Measurements from ENCODE around the gene KCTD15. TPM values are rescaled to one million over a fixed set of nuclear protein-coding genes. Genes with fewer than 3 reads are reported as not detected.

The KCTD15 gene
- total and polyA plus RNA-seq, 3 experiments from 2014 or later: 0.28 to 4.1 (median 3.6) TPM

DNA sequence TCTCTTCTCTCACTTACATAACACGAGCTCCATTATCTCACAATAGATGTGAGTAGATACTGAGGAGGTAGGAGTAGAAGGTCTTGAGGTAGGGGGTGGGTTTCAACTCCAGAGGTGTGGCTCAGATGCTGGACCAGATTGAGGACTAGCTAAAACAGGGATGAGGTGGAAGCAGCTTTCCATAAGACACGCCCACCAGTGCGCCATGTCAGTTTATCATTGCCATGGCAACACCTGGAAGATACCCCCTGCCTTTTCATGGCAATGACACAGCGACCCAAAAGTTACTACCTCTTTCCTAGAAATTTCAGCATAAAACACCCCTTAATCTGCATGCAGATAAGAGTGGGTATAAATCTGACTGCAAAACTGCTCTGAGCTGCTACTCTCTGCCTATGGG, 44.1 kb downstream of the KCTD15 start:
- Mint-ChIP-seq H3K4me3 (peak overlapping the region in 1 of 7 donors; percentile 11), H3K27me3 (peaks cover 14 to 49% of the 10 kb centered on the region in 2 donors), H3K36me3 (no peaks in the 10 kb centered on the region), H3K9me3 (peaks cover 0 to 8% (median 0%) of the 10 kb centered on the region in 5 donors), H3K27ac (peak overlapping the region in 1 of 8 donors; percentile 21), H3K4me1 (no peaks in the 10 kb centered on the region)
- Histone ChIP-seq H3K4me1 (ENCODE audit: insufficient read depth, low read length) (no peaks in the 10 kb centered on the region), H3K36me3 (ENCODE audit: insufficient read depth, low read length) (no peaks in the 10 kb centered on the region), H3K27me3 (ENCODE audit: insufficient read depth, low read length, poor library complexity, severe bottlenecking) (no peaks in the 10 kb centered on the region), H3K9me3 (ENCODE audit: low read length) (no peaks in the 10 kb centered on the region), H3K27ac (ENCODE audit: low read depth, low read length) (no peak overlapping the region), H3K4me3 (ENCODE audit: low read length) (no peak overlapping the region)
- ChIA-PET CTCF (interaction anchor here (1.0 kb wide), 1 partner anchor 62 kb away, joined by 3 read pairs; no protein-coding TSS in a partner anchor), POLR2A (no interaction called here)
- DNase-seq: no peak

DNA sequence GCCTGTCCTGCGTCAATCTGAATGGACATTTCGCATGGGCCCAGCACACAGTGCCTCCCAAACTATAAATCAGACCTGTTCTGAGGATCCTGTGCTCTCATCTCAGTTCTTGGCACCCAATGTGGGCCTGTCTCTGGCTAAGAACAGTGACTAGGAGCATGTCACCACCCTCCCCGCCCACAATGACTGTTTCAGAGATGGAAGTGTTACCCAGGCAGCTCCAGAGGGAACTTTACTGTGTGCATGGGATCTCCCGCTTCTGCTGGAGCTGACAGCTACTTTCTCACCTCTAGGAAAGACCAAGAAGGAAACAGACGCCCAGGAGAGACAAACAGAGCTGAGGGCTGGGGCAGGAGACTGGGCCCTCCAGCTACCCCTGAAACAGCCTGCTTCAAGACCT, 45.0 kb downstream of the KCTD15 start:
- CTCF ChIA-PET: interaction anchor here (0.9 to 1.0 kb wide), 2 partner anchors 14 to 63 kb away, joined by 3 read pairs; no protein-coding TSS in a partner anchor
- no peaks in the 10 kb centered on the region for H3K4me1 Mint-ChIP-seq
- H3K36me3 ChIP-seq (ENCODE audit: insufficient read depth, low read length): no peaks in the 10 kb centered on the region

DNA sequence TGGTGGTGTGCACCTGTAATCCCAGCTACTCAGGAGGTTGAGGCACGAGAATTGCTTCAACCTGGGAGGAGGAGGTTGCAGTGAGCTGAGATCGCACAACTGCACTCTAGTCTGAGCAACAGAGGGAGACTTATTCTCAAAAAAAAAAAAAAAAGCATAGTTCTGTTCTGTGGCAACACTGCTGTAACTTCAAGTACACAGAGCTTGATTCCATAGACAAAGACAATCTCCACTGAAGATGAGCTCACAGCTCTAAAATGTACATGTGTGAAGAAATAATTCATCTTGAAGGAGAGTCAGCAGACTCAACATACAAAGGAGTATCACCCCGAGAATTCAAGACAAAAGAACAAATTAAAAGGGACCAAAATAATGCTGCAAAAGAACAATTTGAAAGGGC, 47.8 kb downstream of the KCTD15 start:
- DNase-seq: no peak
- Mint-ChIP-seq H3K36me3 (peaks cover 0 to 3% (median 0%) of the 10 kb centered on the region in 3 donors), H3K4me3 (no peak overlapping the region), H3K4me1 (no peaks in the 10 kb centered on the region), H3K9me3 (peaks cover 0 to 8% (median 2%) of the 10 kb centered on the region in 5 donors), H3K27ac (no peak overlapping the region), H3K27me3 (peaks cover 17 to 45% of the 10 kb centered on the region in 2 donors)
- H3K4me3 ChIP-seq (ENCODE audit: low read length): no peak overlapping the region
- H3K36me3 ChIP-seq (ENCODE audit: insufficient read depth, low read length): no peaks in the 10 kb centered on the region
- no peaks in the 10 kb centered on the region for H3K4me1 ChIP-seq (ENCODE audit: insufficient read depth, low read length)
- H3K27ac ChIP-seq (ENCODE audit: low read depth, low read length): no peak overlapping the region
- ChIA-PET POLR2A (no interaction called here), CTCF (no interaction called here)
- H3K27me3 ChIP-seq (ENCODE audit: insufficient read depth, low read length, poor library complexity, severe bottlenecking): no peaks in the 10 kb centered on the region
- H3K9me3 ChIP-seq (ENCODE audit: low read length): no peaks in the 10 kb centered on the region

More for the DNA sequence above, 45.0 kb downstream of the KCTD15 start:
- Histone ChIP-seq H3K27me3 (ENCODE audit: insufficient read depth, low read length, poor library complexity, severe bottlenecking) (no peaks in the 10 kb centered on the region), H3K4me3 (ENCODE audit: low read length) (no peak overlapping the region), H3K9me3 (ENCODE audit: low read length) (no peaks in the 10 kb centered on the region), H3K27ac (ENCODE audit: low read depth, low read length) (no peak overlapping the region), H3K4me1 (ENCODE audit: insufficient read depth, low read length) (no peaks in the 10 kb centered on the region)
- Mint-ChIP-seq H3K4me3 (no peak overlapping the region), H3K9me3 (peaks cover 0 to 8% (median 0%) of the 10 kb centered on the region in 5 donors), H3K27me3 (peaks cover 14 to 49% of the 10 kb centered on the region in 2 donors), H3K36me3 (no peaks in the 10 kb centered on the region), H3K27ac (no peak overlapping the region)
- POLR2A ChIA-PET: no interaction called here
- DNase-seq: no peak

DNA sequence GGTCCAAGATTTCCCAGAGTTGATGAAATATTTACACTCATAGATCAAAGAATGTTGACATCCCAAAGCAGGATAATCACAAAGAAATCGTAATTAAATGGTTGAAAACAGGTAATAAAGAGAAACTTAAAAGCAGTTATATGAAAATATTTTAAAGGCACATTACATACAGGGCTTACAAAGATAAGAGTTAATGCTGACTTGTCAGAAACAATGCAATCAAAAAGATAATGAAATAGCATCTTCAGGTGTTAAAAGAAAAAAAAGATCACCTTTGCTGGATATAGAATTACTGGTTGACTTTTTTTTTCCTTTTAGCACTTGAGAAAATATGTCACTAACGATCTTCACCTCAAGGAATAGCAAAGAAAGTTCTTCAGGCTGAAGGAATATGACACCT, 48.8 kb downstream of the KCTD15 start:
- no peaks in the 10 kb centered on the region for H3K36me3 ChIP-seq (ENCODE audit: insufficient read depth, low read length)
- no peak overlapping the region for H3K4me3 ChIP-seq (ENCODE audit: low read length)
- H3K27ac Mint-ChIP-seq: no peak overlapping the region
- no peaks in the 10 kb centered on the region for H3K4me1 Mint-ChIP-seq
- POLR2A ChIA-PET: no interaction called here
- H3K9me3 Mint-ChIP-seq: peaks cover 3 to 13% (median 8%) of the 10 kb centered on the region in 5 donors
- no peak for DNase-seq
- no peaks in the 10 kb centered on the region for H3K9me3 ChIP-seq (ENCODE audit: low read length)
- no peaks in the 10 kb centered on the region for H3K4me1 ChIP-seq (ENCODE audit: insufficient read depth, low read length)
- no peak overlapping the region for H3K4me3 Mint-ChIP-seq
- peaks cover 17 to 40% of the 10 kb centered on the region in 2 donors for H3K27me3 Mint-ChIP-seq
- CTCF ChIA-PET: no interaction called here
- no peaks in the 10 kb centered on the region for H3K27me3 ChIP-seq (ENCODE audit: insufficient read depth, low read length, poor library complexity, severe bottlenecking)
- H3K36me3 Mint-ChIP-seq: peaks cover 0 to 7% (median 0%) of the 10 kb centered on the region in 3 donors
- H3K27ac ChIP-seq (ENCODE audit: low read depth, low read length): no peak overlapping the region

DNA sequence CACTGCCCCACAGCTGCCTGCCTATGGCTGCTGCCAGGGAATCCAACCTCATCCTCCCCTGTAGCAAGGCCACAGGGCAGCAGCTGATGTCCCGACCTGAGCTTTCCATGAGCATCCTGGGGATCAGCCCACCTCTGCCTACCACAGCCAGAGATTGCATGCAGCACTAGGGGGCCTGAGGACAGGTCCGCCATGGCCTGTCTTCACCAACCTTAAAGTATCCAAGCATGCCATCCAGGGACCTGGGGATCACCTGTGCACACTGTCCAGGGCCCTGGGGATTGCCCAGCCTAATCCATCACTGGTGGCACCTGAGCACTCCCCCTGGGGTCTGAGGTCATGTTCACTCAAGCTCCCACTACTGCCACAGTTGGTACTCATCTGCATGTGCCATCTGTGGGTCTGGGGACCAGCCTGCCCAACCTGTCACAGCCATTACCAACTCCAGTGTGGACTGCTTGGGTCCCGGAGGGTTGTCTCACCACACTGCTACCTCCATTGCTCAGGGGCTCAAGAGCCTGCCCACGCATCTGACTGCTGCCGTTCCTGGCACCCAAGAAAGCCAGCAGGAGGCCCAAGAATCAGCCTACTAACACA, 53.0 kb downstream of the KCTD15 start:
- no peak for DNase-seq
- Mint-ChIP-seq H3K9me3 (peaks cover 12 to 27% (median 17%) of the 10 kb centered on the region in 5 donors), H3K27ac (no peak overlapping the region), H3K4me1 (no peaks in the 10 kb centered on the region), H3K27me3 (peaks cover 16 to 20% of the 10 kb centered on the region in 2 donors), H3K36me3 (peaks cover 0 to 13% (median 0%) of the 10 kb centered on the region in 3 donors), H3K4me3 (no peak overlapping the region)
- H3K36me3 ChIP-seq (ENCODE audit: insufficient read depth, low read length): no peaks in the 10 kb centered on the region
- H3K27me3 ChIP-seq (ENCODE audit: insufficient read depth, low read length, poor library complexity, severe bottlenecking): no peaks in the 10 kb centered on the region
- H3K9me3 ChIP-seq (ENCODE audit: low read length): no peaks in the 10 kb centered on the region
- ChIA-PET CTCF (no interaction called here), POLR2A (no interaction called here)
- no peaks in the 10 kb centered on the region for H3K4me1 ChIP-seq (ENCODE audit: insufficient read depth, low read length)
- no peak overlapping the region for H3K4me3 ChIP-seq (ENCODE audit: low read length)
- H3K27ac ChIP-seq (ENCODE audit: low read depth, low read length): no peak overlapping the region

DNA sequence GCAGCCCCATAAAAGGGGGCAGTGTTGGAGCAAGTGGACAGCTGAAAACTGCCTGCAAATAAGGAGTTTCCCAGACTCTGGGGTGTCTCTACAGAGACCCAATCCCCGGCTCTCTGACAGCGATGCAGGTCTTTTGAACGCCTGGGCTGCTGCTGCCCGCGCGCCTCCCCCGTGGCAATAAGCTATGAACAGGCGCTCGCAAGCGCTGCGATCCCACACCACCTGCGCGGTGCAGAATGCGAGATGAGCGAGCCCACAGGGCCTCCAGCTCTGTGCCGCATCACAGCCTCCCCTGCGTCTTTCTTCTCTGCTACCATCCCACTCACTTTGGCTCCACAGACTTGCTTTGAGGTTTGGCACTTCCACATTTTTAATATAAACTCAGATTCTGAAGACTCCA, 62.3 kb downstream of the KCTD15 start:
- H3K4me3 Mint-ChIP-seq: no peak overlapping the region
- Histone ChIP-seq H3K4me3 (ENCODE audit: low read length) (no peak overlapping the region), H3K9me3 (ENCODE audit: low read length) (no peaks in the 10 kb centered on the region), H3K27ac (ENCODE audit: low read depth, low read length) (no peak overlapping the region), H3K4me1 (ENCODE audit: insufficient read depth, low read length) (no peaks in the 10 kb centered on the region), H3K36me3 (ENCODE audit: insufficient read depth, low read length) (no peaks in the 10 kb centered on the region), H3K27me3 (ENCODE audit: insufficient read depth, low read length, poor library complexity, severe bottlenecking) (no peaks in the 10 kb centered on the region)
- no peak for DNase-seq
- POLR2A ChIA-PET: no interaction called here
- H3K27ac Mint-ChIP-seq: no peak overlapping the region
- H3K4me1 Mint-ChIP-seq: no peaks in the 10 kb centered on the region
- H3K36me3 Mint-ChIP-seq: no peaks in the 10 kb centered on the region
- CTCF ChIA-PET: no interaction called here
- H3K9me3 Mint-ChIP-seq: peaks cover 0 to 4% (median 0%) of the 10 kb centered on the region in 5 donors
- peaks cover 2 to 5% of the 10 kb centered on the region in 2 donors for H3K27me3 Mint-ChIP-seq

DNA sequence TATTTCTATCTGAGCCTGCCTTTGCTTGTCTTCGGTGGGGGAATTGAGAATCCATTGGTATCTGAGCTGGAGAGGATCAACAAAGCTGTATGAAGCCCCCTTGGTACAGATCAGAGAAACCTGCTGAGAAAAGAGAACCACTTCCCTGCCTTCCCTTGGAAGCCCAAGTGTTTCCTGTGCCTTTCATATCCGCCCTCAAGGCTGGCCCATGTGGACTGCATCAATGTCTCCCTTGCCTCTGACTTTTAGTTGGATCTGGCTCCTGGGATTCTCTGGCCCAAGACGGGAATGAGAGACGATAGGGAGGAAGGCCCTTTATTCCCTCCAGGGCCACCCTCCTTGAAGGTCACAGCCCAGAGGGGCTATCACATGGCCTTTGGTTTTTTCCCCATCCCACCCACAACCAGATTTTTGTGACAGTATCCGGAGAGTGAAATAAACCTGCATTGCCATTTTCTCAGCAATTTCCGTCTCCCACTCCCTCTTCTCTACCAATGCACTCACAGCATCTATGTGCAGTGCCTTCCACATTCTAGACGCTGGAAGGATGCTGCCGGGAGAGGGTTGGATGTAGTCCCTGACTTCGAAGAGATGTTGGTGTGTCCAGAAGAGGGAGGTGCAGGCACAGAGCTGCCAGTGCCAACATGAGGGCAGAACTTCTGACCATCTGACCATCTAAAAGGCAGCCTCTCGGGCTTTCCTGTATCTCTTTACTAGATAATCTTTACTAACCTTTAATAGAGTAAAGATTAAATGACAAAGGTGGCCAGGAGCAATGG, 63.8 kb downstream of the KCTD15 start:
- Mint-ChIP-seq H3K4me3 (no peak overlapping the region), H3K9me3 (peaks cover 0 to 4% (median 0%) of the 10 kb centered on the region in 5 donors), H3K4me1 (no peaks in the 10 kb centered on the region), H3K27ac (no peak overlapping the region), H3K27me3 (peaks cover 3 to 4% of the 10 kb centered on the region in 2 donors), H3K36me3 (no peaks in the 10 kb centered on the region)
- H3K4me1 ChIP-seq (ENCODE audit: insufficient read depth, low read length): no peaks in the 10 kb centered on the region
- H3K4me3 ChIP-seq (ENCODE audit: low read length): no peak overlapping the region
- no peak for DNase-seq
- H3K9me3 ChIP-seq (ENCODE audit: low read length): no peaks in the 10 kb centered on the region
- no peaks in the 10 kb centered on the region for H3K36me3 ChIP-seq (ENCODE audit: insufficient read depth, low read length)
- POLR2A ChIA-PET: no interaction called here
- CTCF ChIA-PET: no interaction called here
- H3K27me3 ChIP-seq (ENCODE audit: insufficient read depth, low read length, poor library complexity, severe bottlenecking): no peaks in the 10 kb centered on the region
- no peak overlapping the region for H3K27ac ChIP-seq (ENCODE audit: low read depth, low read length)

DNA sequence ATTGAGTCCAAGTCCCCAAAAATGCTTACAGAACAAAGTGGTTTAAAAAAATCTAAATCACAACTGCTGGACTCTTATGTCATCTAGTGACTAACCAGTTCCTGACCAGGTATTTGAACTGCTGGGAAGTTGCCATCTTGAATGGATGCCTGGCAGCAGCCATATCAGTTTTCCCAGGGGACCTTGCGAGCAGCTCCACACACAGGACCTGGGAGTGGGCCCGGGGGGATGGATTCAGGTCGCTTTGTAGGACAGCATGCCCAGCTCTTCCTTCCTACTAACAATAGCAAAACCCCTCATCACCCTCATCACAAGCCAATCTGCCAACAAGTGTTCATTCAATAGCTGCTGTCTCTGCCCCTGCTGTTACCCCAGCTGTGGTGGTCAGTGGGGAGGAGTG, 65.3 kb downstream of the KCTD15 start:
- Mint-ChIP-seq H3K9me3 (peaks cover 0 to 4% (median 0%) of the 10 kb centered on the region in 5 donors), H3K27me3 (peaks cover 1 to 6% of the 10 kb centered on the region in 2 donors), H3K27ac (no peak overlapping the region), H3K4me3 (no peak overlapping the region), H3K36me3 (no peaks in the 10 kb centered on the region), H3K4me1 (no peaks in the 10 kb centered on the region)
- Histone ChIP-seq H3K4me1 (ENCODE audit: insufficient read depth, low read length) (no peaks in the 10 kb centered on the region), H3K4me3 (ENCODE audit: low read length) (no peak overlapping the region), H3K27ac (ENCODE audit: low read depth, low read length) (no peak overlapping the region), H3K9me3 (ENCODE audit: low read length) (no peaks in the 10 kb centered on the region), H3K27me3 (ENCODE audit: insufficient read depth, low read length, poor library complexity, severe bottlenecking) (no peaks in the 10 kb centered on the region), H3K36me3 (ENCODE audit: insufficient read depth, low read length) (no peaks in the 10 kb centered on the region)
- no peak for DNase-seq
- ChIA-PET POLR2A (no interaction called here), CTCF (no interaction called here)
